OCI-LY1 (cell line): Measurements from ENCODE around the gene LRFN2.

Source experiments
- H2AFZ ChIP-seq: fragments of 200-600 bp; sonication (generic), shearing (Covaris generic); 2 replicates; pipeline ENCODE4 v1.6.0; 2014; ENCODE audit warnings: antibody characterized with exemption, mild to moderate bottlenecking, low read length
- H3F3A ChIP-seq: fragments of 200-600 bp; sonication (generic), shearing (Covaris generic); 2 replicates; pipeline ENCODE4 v1.6.0; 2014; ENCODE audit warnings: mild to moderate bottlenecking, antibody characterized with exemption, low read length, moderate library complexity; ENCODE audit not compliant: insufficient read depth
- H3K27ac ChIP-seq: fragments of 200-600 bp; sonication (generic); 2 replicates; pipeline ENCODE4 v1.5.1; 2014; ENCODE audit warnings: low read length, mixed run types, mild to moderate bottlenecking, low read depth; ENCODE audit not compliant: poor library complexity, severe bottlenecking
- H3K27me3 ChIP-seq: fragments of 200-600 bp; sonication (generic); 2 replicates; pipeline ENCODE4 v1.6.0; 2014; ENCODE audit warnings: antibody characterized with exemption, mild to moderate bottlenecking, low read length, moderate library complexity; ENCODE audit not compliant: insufficient read depth
- H3K36me3 ChIP-seq: fragments of 200-600 bp; sonication (generic); 2 replicates; pipeline ENCODE4 v1.6.1; 2014; ENCODE audit warnings: mild to moderate bottlenecking, antibody characterized with exemption, low read length, moderate library complexity, mixed read lengths; ENCODE audit not compliant: insufficient read depth
- H3K4me1 ChIP-seq: fragments of 200-600 bp; sonication (generic); 2 replicates; pipeline ENCODE4 v1.5.1; 2014; ENCODE audit warnings: mild to moderate bottlenecking, low read length, moderate library complexity; ENCODE audit not compliant: insufficient read depth, severe bottlenecking
- H3K4me2 ChIP-seq: fragments of 200-600 bp; sonication (generic), shearing (Covaris generic); 2 replicates; pipeline ENCODE4 v1.6.1; 2014; ENCODE audit warnings: low read length
- H3K4me3 ChIP-seq: fragments of 200-600 bp; sonication (generic); 2 replicates; pipeline ENCODE4 v1.5.1; 2014; ENCODE audit warnings: low read length, low read depth, mild to moderate bottlenecking, mixed read lengths; ENCODE audit not compliant: poor library complexity, severe bottlenecking
- H3K79me2 ChIP-seq: fragments of 200-600 bp; shearing (Covaris generic); 2 replicates; pipeline ENCODE4 v1.6.1; 2016; ENCODE audit warnings: mixed run types, low read length, mixed read lengths; ENCODE audit not compliant: insufficient read depth
- H3K9ac ChIP-seq: fragments of 200-600 bp; sonication (generic), shearing (Covaris generic); 2 replicates; pipeline ENCODE4 v1.6.1; 2014; ENCODE audit warnings: mild to moderate bottlenecking, low read length, mixed read lengths
- H3K9me2 ChIP-seq: fragments of 200-600 bp; sonication (generic), shearing (Covaris generic); 2 replicates; pipeline ENCODE4 v1.6.1; 2014; ENCODE audit warnings: low read depth, mild to moderate bottlenecking, low read length, mixed read lengths
- H3K9me3 ChIP-seq: fragments of 200-600 bp; shearing (Covaris generic); 2 replicates; pipeline ENCODE4 v1.6.1; 2014; ENCODE audit warnings: low read length, mixed read lengths
- H4K20me1 ChIP-seq: fragments of 200-600 bp; sonication (generic), shearing (Covaris generic); 2 replicates; pipeline ENCODE4 v1.6.0; 2016; ENCODE audit warnings: mild to moderate bottlenecking, low read length; ENCODE audit not compliant: insufficient read depth
- CTCF ChIP-seq: fragments of 200-600 bp; sonication (generic), shearing (Covaris generic); IDR thresholded peaks from 2 replicates; pipeline ENCODE4 v1.5.1; 2017; ENCODE audit warnings: mild to moderate bottlenecking, antibody characterized with exemption, low read length, moderate library complexity, mixed read lengths
- EZH2 ChIP-seq: fragments of 200-600 bp; sonication (generic), shearing (Covaris generic); IDR thresholded peaks from 2 replicates; pipeline ENCODE4 v1.8.0; 2017; ENCODE audit warnings: borderline replicate concordance, mixed run types, mild to moderate bottlenecking, antibody characterized with exemption, low read length, moderate library complexity, mixed read lengths

Gene LRFN2

DNA sequence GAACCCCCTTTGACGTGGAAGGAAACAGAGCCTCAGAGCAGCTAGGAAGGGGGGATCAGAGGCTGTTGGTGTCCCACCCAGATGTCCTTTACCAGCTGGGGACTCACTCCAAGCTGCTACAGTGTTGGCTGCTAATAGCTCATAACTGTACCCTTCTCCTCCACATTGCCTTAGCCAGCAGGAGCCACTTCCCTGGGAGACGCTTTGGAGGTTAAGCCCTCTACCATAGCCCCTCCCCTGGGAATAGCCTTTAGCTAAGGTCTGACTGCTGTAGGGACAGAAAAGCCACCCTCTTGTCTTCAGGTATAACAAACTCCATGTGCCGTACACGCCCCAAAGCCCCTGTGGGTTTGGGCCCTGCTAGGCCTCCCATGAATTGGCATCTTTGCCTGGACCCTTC, 238.6 kb downstream of the LRFN2 start:
- Histone ChIP-seq H3K4me2 (no peak overlapping the region), H3K79me2 (no peaks in the 10 kb centered on the region), H3K9me3 (no peaks in the 10 kb centered on the region), H3K27me3 (no peaks in the 10 kb centered on the region), H3K27ac (no peak overlapping the region), H3K4me3 (no peak overlapping the region), H4K20me1 (no peaks in the 10 kb centered on the region), H3K36me3 (no peaks in the 10 kb centered on the region), H3K9me2 (no peaks in the 10 kb centered on the region), H3K9ac (no peak overlapping the region), H2AFZ (no peak overlapping the region), H3K4me1 (no peaks in the 10 kb centered on the region), H3F3A (no peaks in the 10 kb centered on the region)
- TF ChIP-seq EZH2 (no peak), CTCF (no peak)

- no peak for TF ChIP-seq CTCF
- TF ChIP-seq EZH2, result no peak
Measured at GRCh38 chr6:40347571-40348011, 239.6 kb downstream of the LRFN2 start.

GRCh38 chr6:40346246-40346645, 240.9 kb downstream of the LRFN2 start:
- Histone ChIP-seq H3K9me3 (no peaks in the 10 kb centered on the region), H3K27ac (no peak overlapping the region), H3K9ac (no peak overlapping the region), H3K79me2 (no peaks in the 10 kb centered on the region), H3K36me3 (no peaks in the 10 kb centered on the region), H3K9me2 (no peaks in the 10 kb centered on the region), H4K20me1 (no peaks in the 10 kb centered on the region), H3K27me3 (no peaks in the 10 kb centered on the region), H3K4me1 (no peaks in the 10 kb centered on the region), H2AFZ (no peak overlapping the region), H3K4me2 (no peak overlapping the region), H3K4me3 (no peak overlapping the region), H3F3A (no peaks in the 10 kb centered on the region)
- TF ChIP-seq CTCF, result no peak
- TF ChIP-seq EZH2, result no peak

More at GRCh38 chr6:40347571-40348011, 239.6 kb downstream of the LRFN2 start:
- Histone ChIP-seq H4K20me1 (no peaks in the 10 kb centered on the region), H3K27me3 (no peaks in the 10 kb centered on the region), H3K9me2 (no peaks in the 10 kb centered on the region), H3K27ac (no peak overlapping the region), H3F3A (no peaks in the 10 kb centered on the region), H3K9me3 (no peaks in the 10 kb centered on the region), H3K36me3 (no peaks in the 10 kb centered on the region), H3K79me2 (no peaks in the 10 kb centered on the region), H2AFZ (no peak overlapping the region), H3K4me2 (no peak overlapping the region), H3K4me1 (no peaks in the 10 kb centered on the region), H3K9ac (no peak overlapping the region), H3K4me3 (no peak overlapping the region)
